PC-3 (cell line): ENCODE results near the gene CFAP57. TPM values are rescaled to one million over a fixed set of nuclear protein-coding genes. Genes with fewer than 3 reads are reported as not detected.

ENCODE experiments used
- ATAC-seq: fragments of 200-7000 bp; cut with Tn5 transposase; 2 replicates; pipeline ENCODE4 v1.9.1; 2020; ENCODE audit warnings: mild to moderate bottlenecking, moderate library complexity
- BruUV-seq: library from RNA; stranded (reverse); fragments of 400-500 nt; replicated peaks from 2 replicates; lab custom pipeline; 2021; lab: Mats Ljungman, UMichigan
- CTCF ChIA-PET: fragments of 300-600 bp; sonication (Branson Sonifier 250); formaldehyde crosslinking; loops from one replicate; lab custom pipeline; 2022; ENCODE audit warnings: antibody characterized with exemption; lab: Charles Lee
- POLR2A ChIA-PET: fragments of 300-600 bp; sonication (Branson Sonifier 250); formaldehyde crosslinking; loops from one replicate; lab custom pipeline; 2022; ENCODE audit warnings: antibody characterized with exemption; ENCODE audit not compliant: unreplicated experiment; lab: Charles Lee
- DNase-seq: peaks from one replicate; pipeline ENCODE4 v3.0.0-alpha.2; 2015
- H2AFZ ChIP-seq: fragments of 300-600 bp; sonication (generic); 2 replicates; pipeline ENCODE4 v1.6.0; 2016; ENCODE audit warnings: antibody characterized with exemption, low read length
- H3F3A ChIP-seq: fragments of 300-600 bp; sonication (generic); one replicate; pipeline ENCODE4 v1.6.0; 2017; ENCODE audit warnings: antibody characterized with exemption, low read length, control low read depth, mild to moderate bottlenecking; ENCODE audit not compliant: unreplicated experiment
- H3K27ac ChIP-seq: fragments of 300-600 bp; sonication (generic); 2 replicates; pipeline ENCODE4 v1.5.1; 2016; ENCODE audit warnings: mild to moderate bottlenecking, low read length
- H3K27me3 ChIP-seq: fragments of 300-600 bp; sonication (generic); 2 replicates; pipeline ENCODE4 v1.6.1; 2016; ENCODE audit warnings: low read length, mixed read lengths
- H3K36me3 ChIP-seq: fragments of 300-600 bp; sonication (generic); 2 replicates; pipeline ENCODE4 v1.6.1; 2016; ENCODE audit warnings: low read depth, mixed run types, low read length, mixed read lengths
- H3K4me1 ChIP-seq: fragments of 300-600 bp; sonication (generic); 2 replicates; pipeline ENCODE4 v1.5.1; 2016; ENCODE audit warnings: low read length; ENCODE audit not compliant: insufficient read depth
- H3K4me2 ChIP-seq: fragments of 300-600 bp; sonication (generic); 2 replicates; pipeline ENCODE4 v1.6.0; 2016; ENCODE audit warnings: low read length
- H3K4me3 ChIP-seq: fragments of 300-600 bp; sonication (generic); 2 replicates; pipeline ENCODE4 v1.5.1; 2016; ENCODE audit warnings: mild to moderate bottlenecking, low read length, mixed read lengths
- H3K79me2 ChIP-seq: fragments of 300-600 bp; sonication (generic); 2 replicates; pipeline ENCODE4 v1.6.1; 2017; ENCODE audit warnings: low read length, mixed read lengths
- H3K9ac ChIP-seq: fragments of 300-600 bp; sonication (generic); 2 replicates; pipeline ENCODE4 v1.6.0; 2016; ENCODE audit warnings: mild to moderate bottlenecking, low read length
- H3K9me2 ChIP-seq: fragments of 300-600 bp; sonication (generic); replicated peaks from 2 replicates; pipeline ENCODE4 v1.6.1; 2016; ENCODE audit warnings: mixed run types, low read length, mixed read lengths
- H3K9me3 ChIP-seq: fragments of 300-600 bp; sonication (generic); 2 replicates; pipeline ENCODE4 v1.6.1; 2016; ENCODE audit warnings: low read length, mixed read lengths
- H4K20me1 ChIP-seq: fragments of 300-600 bp; sonication (generic); 2 replicates; pipeline ENCODE4 v1.6.1; 2016; ENCODE audit warnings: low read length, mixed read lengths
- EZH2 ChIP-seq: fragments of 300-600 bp; sonication (generic); IDR thresholded peaks from one replicate; pipeline ENCODE4 v1.6.1; 2017; ENCODE audit warnings: antibody characterized with exemption, mild to moderate bottlenecking, low read length; ENCODE audit not compliant: unreplicated experiment
- EZH2phosphoT487 ChIP-seq: fragments of 300-600 bp; sonication (generic); IDR thresholded peaks from 2 replicates; pipeline ENCODE4 v1.6.1; 2018; ENCODE audit warnings: mild to moderate bottlenecking, antibody characterized with exemption, low read length, borderline replicate concordance
- intact Hi-C: fragments of 100-400 bp; cut with micrococcal nuclease; formaldehyde crosslinking; loops from 2 replicates; pipeline ENCODE4 v1.9.0; 2023
- total RNA-seq: library from RNA; depleted of rRNA; stranded (reverse); fragments of >200 nt; gene quantifications from 2 replicates; pipeline ENCODE4 v1.2.3, GENCODE V29; 2014
- TF ChIP-seq, protein P1 (sequence below): fragments of 300-600 bp; sonication (generic); conservative IDR thresholded peaks from 2 replicates; pipeline ENCODE4 v1.5.1; 2017; ENCODE audit warnings: antibody characterized with exemption, low read depth, mild to moderate bottlenecking, low read length

Gene CFAP57
- total RNA-seq, 1 experiment from 2014 or later = 1.2 TPM

DNA sequence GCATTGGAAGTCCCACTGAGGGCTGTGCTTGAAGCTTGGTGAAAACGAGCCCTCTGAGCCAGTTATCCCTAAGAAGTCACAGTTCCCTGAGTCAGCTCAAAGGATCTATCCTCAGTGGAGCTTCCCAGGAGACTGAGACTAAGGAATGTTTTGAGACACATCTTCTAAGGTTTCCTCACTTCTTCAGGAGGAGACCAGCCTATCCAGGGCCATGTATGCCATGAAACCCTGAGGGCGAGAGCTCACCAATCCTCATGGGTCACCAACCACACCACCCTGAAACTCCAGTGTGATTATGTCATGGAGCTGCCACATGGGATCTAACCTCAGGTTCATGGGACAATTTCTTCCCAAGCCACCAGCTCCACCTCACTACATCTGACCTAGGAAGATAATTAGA, 121.0 kb downstream of the CFAP57 start:
- DNase-seq (no peak), ATAC-seq (no peak)
- Histone ChIP-seq H3K9me2 (no peaks in the 10 kb centered on the region), H4K20me1 (no peaks in the 10 kb centered on the region), H3K4me2 (no peak overlapping the region), H3K4me3 (no peak overlapping the region), H3K9me3 (no peaks in the 10 kb centered on the region), H3K9ac (no peak overlapping the region), H3K27ac (no peak overlapping the region), H3K79me2 (no peaks in the 10 kb centered on the region), H3K4me1 (peaks cover 19% of the 10 kb centered on the region), H3K27me3 (no peaks in the 10 kb centered on the region), H2AFZ (no peak overlapping the region), H3F3A (no peaks in the 10 kb centered on the region), H3K36me3 (no peaks in the 10 kb centered on the region)
- no TSS peak for BruUV-seq
- TF ChIP-seq EZH2 = no peak
- TF ChIP-seq EZH2phosphoT487 = no peak
- TF ChIP-seq, protein P1, sequence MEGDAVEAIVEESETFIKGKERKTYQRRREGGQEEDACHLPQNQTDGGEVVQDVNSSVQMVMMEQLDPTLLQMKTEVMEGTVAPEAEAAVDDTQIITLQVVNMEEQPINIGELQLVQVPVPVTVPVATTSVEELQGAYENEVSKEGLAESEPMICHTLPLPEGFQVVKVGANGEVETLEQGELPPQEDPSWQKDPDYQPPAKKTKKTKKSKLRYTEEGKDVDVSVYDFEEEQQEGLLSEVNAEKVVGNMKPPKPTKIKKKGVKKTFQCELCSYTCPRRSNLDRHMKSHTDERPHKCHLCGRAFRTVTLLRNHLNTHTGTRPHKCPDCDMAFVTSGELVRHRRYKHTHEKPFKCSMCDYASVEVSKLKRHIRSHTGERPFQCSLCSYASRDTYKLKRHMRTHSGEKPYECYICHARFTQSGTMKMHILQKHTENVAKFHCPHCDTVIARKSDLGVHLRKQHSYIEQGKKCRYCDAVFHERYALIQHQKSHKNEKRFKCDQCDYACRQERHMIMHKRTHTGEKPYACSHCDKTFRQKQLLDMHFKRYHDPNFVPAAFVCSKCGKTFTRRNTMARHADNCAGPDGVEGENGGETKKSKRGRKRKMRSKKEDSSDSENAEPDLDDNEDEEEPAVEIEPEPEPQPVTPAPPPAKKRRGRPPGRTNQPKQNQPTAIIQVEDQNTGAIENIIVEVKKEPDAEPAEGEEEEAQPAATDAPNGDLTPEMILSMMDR = no peak
- CTCF ChIA-PET = no interaction called here
- POLR2A ChIA-PET = no interaction called here
- intact Hi-C loops = no loop called here

DNA sequence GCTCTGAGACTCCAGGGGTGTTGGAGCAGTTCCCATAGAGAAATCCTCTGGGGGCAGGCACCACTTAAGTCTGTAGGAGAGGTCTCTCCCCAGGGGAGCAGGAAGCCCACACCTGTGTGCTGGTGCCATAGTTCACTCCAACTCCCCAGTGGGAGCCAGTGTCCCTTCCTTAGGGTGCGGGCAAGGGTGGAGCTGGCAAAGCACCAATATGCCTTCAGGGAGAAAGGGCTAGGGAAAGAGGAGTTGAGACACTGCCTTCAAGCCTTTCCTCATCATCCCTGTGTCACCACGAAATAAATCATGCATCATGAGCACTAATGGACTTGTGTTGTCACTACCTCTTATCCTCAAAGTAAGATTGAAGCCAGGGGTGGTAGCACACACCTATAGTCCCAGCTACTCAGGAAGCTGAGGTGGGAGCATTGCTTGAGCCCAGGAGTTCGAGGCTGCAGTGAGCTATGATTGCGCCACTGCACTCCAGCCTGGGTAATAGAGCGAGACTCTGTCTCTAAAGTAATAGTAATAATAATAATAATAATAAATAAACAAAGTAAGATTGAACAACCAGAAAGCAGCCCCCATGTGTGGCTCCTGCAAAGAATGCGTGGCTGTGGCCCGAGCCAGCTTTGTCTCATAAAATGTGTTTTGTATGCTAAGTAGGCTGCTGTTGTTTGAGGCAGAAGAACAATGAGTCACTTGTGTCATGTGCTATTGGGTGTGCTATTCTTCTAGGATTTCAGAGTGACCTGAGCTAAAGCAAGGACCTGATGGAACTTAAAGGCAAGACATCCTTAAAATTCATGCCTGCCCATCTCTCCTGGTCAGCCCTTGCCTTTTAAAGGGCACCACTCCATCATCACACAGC, 122.0 kb downstream of the CFAP57 start:
- ATAC-seq = peak; percentile 95
- no peaks in the 10 kb centered on the region for H4K20me1 ChIP-seq
- no peaks in the 10 kb centered on the region for H3K36me3 ChIP-seq
- no peak overlapping the region for H3K4me3 ChIP-seq
- H3F3A ChIP-seq = no peaks in the 10 kb centered on the region
- no peaks in the 10 kb centered on the region for H3K79me2 ChIP-seq
- TF ChIP-seq EZH2 (no peak), EZH2phosphoT487 (no peak)
- TF ChIP-seq, protein P1 = no peak
- H3K9me2 ChIP-seq = no peaks in the 10 kb centered on the region
- intact Hi-C loops = no loop called here
- no peak overlapping the region for H3K9ac ChIP-seq
- no peaks in the 10 kb centered on the region for H3K27me3 ChIP-seq
- peaks cover 19% of the 10 kb centered on the region for H3K4me1 ChIP-seq
- POLR2A ChIA-PET = no interaction called here
- H3K27ac ChIP-seq = no peak overlapping the region
- no peak overlapping the region for H2AFZ ChIP-seq
- no peaks in the 10 kb centered on the region for H3K9me3 ChIP-seq
- peak; percentile 58 for DNase-seq
- CTCF ChIA-PET = no interaction called here
- 0 out of 2 replicates have a peak overlapping the region, but pooled peaks have one; percentile 11 for H3K4me2 ChIP-seq
- BruUV-seq = no TSS peak

DNA sequence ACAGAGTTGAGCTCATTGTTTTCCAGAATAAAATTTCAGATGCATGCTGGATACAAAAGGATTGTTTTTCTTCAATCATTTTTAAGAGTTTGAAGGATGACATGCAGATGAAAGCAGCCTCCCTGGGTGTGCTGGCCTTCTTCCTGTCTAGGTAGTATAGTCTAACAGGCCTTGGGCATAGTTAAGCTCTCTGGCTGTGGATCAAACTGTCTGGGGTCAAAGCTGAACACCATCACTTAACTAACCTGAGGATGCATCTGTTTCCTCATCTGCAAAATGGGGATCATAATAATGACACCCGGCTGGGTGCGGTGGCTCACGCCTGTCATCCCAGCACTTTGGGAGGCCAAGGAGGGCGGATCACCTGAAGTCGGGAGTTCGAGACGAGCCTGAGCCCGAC, 122.6 kb downstream of the CFAP57 start:
- ChIA-PET CTCF (no interaction called here), POLR2A (no interaction called here)
- no peaks in the 10 kb centered on the region for H3K9me2 ChIP-seq
- H2AFZ ChIP-seq = no peak overlapping the region
- no peaks in the 10 kb centered on the region for H3K27me3 ChIP-seq
- H3K27ac ChIP-seq = no peak overlapping the region
- H4K20me1 ChIP-seq = no peaks in the 10 kb centered on the region
- no peak for DNase-seq
- peaks cover 19% of the 10 kb centered on the region for H3K4me1 ChIP-seq
- no peaks in the 10 kb centered on the region for H3K79me2 ChIP-seq
- H3K4me3 ChIP-seq = no peak overlapping the region
- H3F3A ChIP-seq = no peaks in the 10 kb centered on the region
- no peaks in the 10 kb centered on the region for H3K9me3 ChIP-seq
- H3K9ac ChIP-seq = no peak overlapping the region
- 0 out of 2 replicates have a peak overlapping the region, but pooled peaks have one; percentile 11 for H3K4me2 ChIP-seq
- no peak for ATAC-seq
- no TSS peak for BruUV-seq
- H3K36me3 ChIP-seq = no peaks in the 10 kb centered on the region
- intact Hi-C loops = no loop called here
- TF ChIP-seq EZH2 (no peak), EZH2phosphoT487 (no peak)
- TF ChIP-seq, protein P1 = no peak
